IPS DF 4.7 (cell line): Measurements from ENCODE around the gene NSD2.
"Not testable (repeated sequence)": the region's sequence is repeated elsewhere in the genome, so short reads cannot be mapped to it uniquely, and the experiment has no call there.

Experiments
- DNase-seq: peaks from one replicate; pipeline ENCODE4 v3.0.0-alpha.2; 2013; ENCODE audit warnings: low spot score; ENCODE audit errors: extremely low read depth

The NSD2 gene

GRCh38 chr4:1899149-1900086 lies 28.2 kb downstream of the NSD2 start:
- no peak for DNase-seq

GRCh38 chr4:1900087-1900433 lies 28.9 kb downstream of the NSD2 start:
- DNase-seq, result no peak

GRCh38 chr4:1900624-1901023 lies 29.4 kb downstream of the NSD2 start:
- DNase-seq, result no peak

GRCh38 chr4:1901127-1901526 lies 29.9 kb downstream of the NSD2 start:
- no peak for DNase-seq

- DNase-seq, result no peak
These were observed 31.1 kb downstream of the NSD2 start for GRCh38 chr4:1902243-1902642.

GRCh38 chr4:1903035-1903434 lies 31.8 kb downstream of the NSD2 start:
- no peak for DNase-seq

- DNase-seq, result no peak
These were observed 32.8 kb downstream of the NSD2 start for GRCh38 chr4:1904042-1904441.

GRCh38 chr4:1907848-1908525 lies 36.8 kb downstream of the NSD2 start:
- DNase-seq, result no peak

GRCh38 chr4:1909696-1910095 lies 38.5 kb downstream of the NSD2 start:
- not testable (repeated sequence) for DNase-seq

GRCh38 chr4:1910643-1911042 lies 39.5 kb downstream of the NSD2 start:
- DNase-seq, result no peak

GRCh38 chr4:1911316-1911715 lies 40.1 kb downstream of the NSD2 start:
- DNase-seq, result not testable (repeated sequence)

- DNase-seq, result no peak
These were observed 51.6 kb downstream of the NSD2 start for GRCh38 chr4:1922821-1923220.

GRCh38 chr4:1927675-1928074 lies 56.5 kb downstream of the NSD2 start:
- DNase-seq, result no peak

GRCh38 chr4:1928356-1929239 lies 57.4 kb downstream of the NSD2 start:
- no peak for DNase-seq

- no peak for DNase-seq
These were observed 61.5 kb downstream of the NSD2 start for GRCh38 chr4:1932736-1933135.

GRCh38 chr4:1933700-1934099 lies 62.5 kb downstream of the NSD2 start:
- no peak for DNase-seq

GRCh38 chr4:1937550-1937949 lies 66.4 kb downstream of the NSD2 start:
- DNase-seq, result no peak

- no peak for DNase-seq
These were observed 66.8 kb downstream of the NSD2 start for GRCh38 chr4:1938027-1938426.

- no peak for DNase-seq
These were observed 68.7 kb downstream of the NSD2 start for GRCh38 chr4:1939664-1940509.

- DNase-seq, result no peak
These were observed 69.4 kb downstream of the NSD2 start for GRCh38 chr4:1940566-1940965.

- no peak for DNase-seq
These were observed 72.7 kb downstream of the NSD2 start for GRCh38 chr4:1943928-1944327.
